HUES48 (cell line): ENCODE data around the gene LDAH.
A peak's percentile ranks its signal among the peaks of the same experiment; 100 is the strongest.

ENCODE experiments used
- H3K27ac ChIP-seq: one replicate; pipeline ENCODE4 v1.7.0; 2013; ENCODE audit warnings: low read depth, low read length, inconsistent platforms
- H3K27me3 ChIP-seq: 2 replicates; pipeline ENCODE4 v1.6.1; 2013; ENCODE audit warnings: mild to moderate bottlenecking, low read length; ENCODE audit not compliant: control insufficient read depth, insufficient read depth
- H3K36me3 ChIP-seq: 2 replicates; pipeline ENCODE4 v1.6.1; 2013; ENCODE audit warnings: low read length; ENCODE audit not compliant: control insufficient read depth, insufficient read depth
- H3K4me1 ChIP-seq: 2 replicates; pipeline ENCODE4 v1.6.1; 2013; ENCODE audit warnings: mild to moderate bottlenecking, low read length; ENCODE audit not compliant: control insufficient read depth, insufficient read depth
- H3K4me3 ChIP-seq: 2 replicates; pipeline ENCODE4 v1.5.1; 2013; ENCODE audit warnings: mild to moderate bottlenecking, low read depth, low read length
- H3K9ac ChIP-seq: 2 replicates; pipeline ENCODE4 v1.6.1; 2013; ENCODE audit warnings: mild to moderate bottlenecking, low read depth, low read length, moderate library complexity
- H3K9me3 ChIP-seq: 2 replicates; pipeline ENCODE4 v1.6.1; 2013; ENCODE audit warnings: low read length; ENCODE audit not compliant: control insufficient read depth, insufficient read depth

Gene LDAH

GRCh38 chr2:20747317-20747716 lies 75.6 kb downstream of the LDAH start:
- Histone ChIP-seq H3K27ac (no peak overlapping the region), H3K36me3 (no peaks in the 10 kb centered on the region), H3K9me3 (no peaks in the 10 kb centered on the region), H3K27me3 (no peaks in the 10 kb centered on the region), H3K9ac (no peak overlapping the region), H3K4me1 (no peaks in the 10 kb centered on the region), H3K4me3 (no peak overlapping the region)

DNA sequence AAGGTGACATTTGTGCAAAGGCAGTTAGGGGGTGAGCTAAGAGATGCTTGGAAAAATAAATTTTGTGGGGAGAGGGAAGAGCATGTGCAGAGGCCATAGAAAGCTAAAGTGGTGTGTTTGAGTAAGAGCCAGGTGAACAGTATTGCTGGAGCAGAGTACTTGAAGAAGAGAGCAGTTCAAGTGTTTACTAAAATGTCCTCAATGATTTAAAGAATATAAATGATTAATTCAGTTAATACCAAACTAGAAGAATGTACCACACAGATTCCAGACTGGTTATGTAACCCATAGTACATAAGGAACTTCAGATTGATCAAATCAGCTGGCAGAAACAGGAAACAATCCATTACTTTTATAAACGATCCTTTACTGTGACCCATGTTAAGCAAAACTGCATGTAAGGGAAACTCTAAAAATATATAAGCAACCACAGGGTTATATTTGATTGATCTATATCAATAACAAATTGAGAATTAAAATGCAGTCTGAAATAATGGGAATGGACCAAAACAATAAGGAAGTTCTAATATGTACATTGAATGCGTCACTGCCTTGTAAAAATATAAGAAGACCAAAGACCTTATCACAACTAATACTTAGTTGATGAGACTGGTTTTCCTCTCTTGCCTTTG lies 76.9 kb downstream of the LDAH start:
- Histone ChIP-seq H3K9ac (no peak overlapping the region), H3K27me3 (no peaks in the 10 kb centered on the region), H3K4me3 (no peak overlapping the region), H3K9me3 (no peaks in the 10 kb centered on the region), H3K27ac (no peak overlapping the region), H3K36me3 (no peaks in the 10 kb centered on the region), H3K4me1 (no peaks in the 10 kb centered on the region)

GRCh38 chr2:20744366-20745335 lies 78.2 kb downstream of the LDAH start:
- Histone ChIP-seq H3K4me1 (no peaks in the 10 kb centered on the region), H3K27me3 (no peaks in the 10 kb centered on the region), H3K9ac (no peak overlapping the region), H3K27ac (no peak overlapping the region), H3K36me3 (no peaks in the 10 kb centered on the region), H3K4me3 (no peak overlapping the region), H3K9me3 (no peaks in the 10 kb centered on the region)

DNA sequence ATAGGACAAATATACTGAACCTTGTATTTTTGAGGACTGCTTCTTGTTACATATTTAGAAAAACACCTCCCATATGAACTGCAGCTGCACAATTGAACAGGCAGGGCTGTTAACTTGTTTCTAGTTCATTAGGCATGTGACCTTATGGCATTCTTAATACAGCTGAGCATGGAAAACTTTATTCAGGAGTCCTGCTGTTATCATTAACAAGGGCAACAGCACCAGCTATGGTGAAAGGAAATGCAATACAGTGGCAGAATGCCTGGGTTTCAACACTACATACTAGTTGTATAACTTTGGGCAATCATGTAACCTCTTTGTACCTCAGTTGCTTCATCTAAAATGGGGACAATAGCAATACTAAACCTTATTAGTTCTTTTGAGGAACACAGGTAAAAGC lies 84.1 kb downstream of the LDAH start:
- Histone ChIP-seq H3K4me1 (peaks cover 3% of the 10 kb centered on the region; the same call in 1 of the 2 replicates), H3K9me3 (no peaks in the 10 kb centered on the region), H3K9ac (no peak overlapping the region), H3K4me3 (no peak overlapping the region), H3K27ac (no peak overlapping the region), H3K36me3 (peaks cover 4% of the 10 kb centered on the region; the same call in 1 of the 2 replicates), H3K27me3 (no peaks in the 10 kb centered on the region)

DNA sequence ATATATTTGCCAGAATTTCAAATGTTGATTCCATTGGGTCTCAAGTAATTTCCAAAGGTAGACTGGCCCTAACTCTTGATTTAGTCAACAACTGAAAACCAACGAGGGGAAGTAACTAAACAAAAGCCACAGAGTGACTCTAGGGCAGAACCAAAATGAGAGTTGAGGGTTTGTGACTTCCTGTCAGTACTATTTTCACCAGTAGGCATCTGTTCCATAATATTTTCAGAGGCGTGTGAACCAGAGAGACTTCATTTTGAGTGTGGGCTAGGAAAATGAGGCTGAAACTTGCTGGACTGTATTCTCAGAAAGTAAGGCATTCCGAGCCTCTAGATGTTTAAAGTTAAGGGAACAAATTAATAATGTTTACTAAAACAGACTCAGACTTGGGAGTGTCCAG lies 85.4 kb downstream of the LDAH start:
- Histone ChIP-seq H3K36me3 (peaks cover 4% of the 10 kb centered on the region; the same call in 1 of the 2 replicates), H3K9me3 (no peaks in the 10 kb centered on the region)

GRCh38 chr2:20728114-20728758 lies 94.7 kb downstream of the LDAH start:
- Histone ChIP-seq H3K36me3 (peaks cover 5% of the 10 kb centered on the region; the same call in 1 of the 2 replicates), H3K4me1 (peaks cover 4% of the 10 kb centered on the region; the same call in 1 of the 2 replicates), H3K9me3 (no peaks in the 10 kb centered on the region), H3K27me3 (no peaks in the 10 kb centered on the region), H3K9ac (no peak overlapping the region), H3K27ac (peak overlapping the region; percentile 36), H3K4me3 (no peak overlapping the region)

More for the DNA sequence above, 85.4 kb downstream of the LDAH start:
- no peak overlapping the region for H3K4me3 ChIP-seq
- no peak overlapping the region for H3K9ac ChIP-seq
- H3K27me3 ChIP-seq = no peaks in the 10 kb centered on the region
- H3K4me1 ChIP-seq = peaks cover 3% of the 10 kb centered on the region; the same call in 1 of the 2 replicates
- no peak overlapping the region for H3K27ac ChIP-seq

DNA sequence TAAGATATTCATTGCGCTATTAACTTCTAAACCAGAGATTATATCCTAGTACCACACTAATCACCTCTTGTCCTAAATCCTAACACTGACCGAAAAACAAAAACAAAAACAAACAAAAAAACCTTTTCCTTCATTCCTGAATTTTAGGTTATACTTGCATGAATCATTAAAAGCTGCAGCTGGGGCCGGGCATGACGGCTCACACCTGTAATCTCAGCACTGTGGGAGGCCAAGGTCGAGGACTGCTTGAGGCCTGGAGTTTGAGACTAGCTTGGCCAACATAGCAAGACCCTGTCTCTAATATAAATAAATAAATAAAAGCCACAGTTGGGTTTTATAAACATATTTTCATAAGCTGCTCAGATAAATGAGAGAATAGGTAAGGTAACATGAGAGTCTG lies 96.0 kb downstream of the LDAH start:
- Histone ChIP-seq H3K4me1 (peaks cover 4% of the 10 kb centered on the region; the same call in 1 of the 2 replicates), H3K9me3 (no peaks in the 10 kb centered on the region), H3K36me3 (peaks cover 5% of the 10 kb centered on the region; the same call in 1 of the 2 replicates), H3K27ac (no peak overlapping the region), H3K9ac (no peak overlapping the region), H3K4me3 (no peak overlapping the region), H3K27me3 (no peaks in the 10 kb centered on the region)

GRCh38 chr2:20725782-20726181 lies 97.1 kb downstream of the LDAH start:
- Histone ChIP-seq H3K9ac (no peak overlapping the region), H3K36me3 (peaks cover 5% of the 10 kb centered on the region; the same call in 1 of the 2 replicates), H3K4me1 (peaks cover 4% of the 10 kb centered on the region; the same call in 1 of the 2 replicates), H3K27ac (no peak overlapping the region), H3K9me3 (no peaks in the 10 kb centered on the region), H3K4me3 (no peak overlapping the region), H3K27me3 (no peaks in the 10 kb centered on the region)

DNA sequence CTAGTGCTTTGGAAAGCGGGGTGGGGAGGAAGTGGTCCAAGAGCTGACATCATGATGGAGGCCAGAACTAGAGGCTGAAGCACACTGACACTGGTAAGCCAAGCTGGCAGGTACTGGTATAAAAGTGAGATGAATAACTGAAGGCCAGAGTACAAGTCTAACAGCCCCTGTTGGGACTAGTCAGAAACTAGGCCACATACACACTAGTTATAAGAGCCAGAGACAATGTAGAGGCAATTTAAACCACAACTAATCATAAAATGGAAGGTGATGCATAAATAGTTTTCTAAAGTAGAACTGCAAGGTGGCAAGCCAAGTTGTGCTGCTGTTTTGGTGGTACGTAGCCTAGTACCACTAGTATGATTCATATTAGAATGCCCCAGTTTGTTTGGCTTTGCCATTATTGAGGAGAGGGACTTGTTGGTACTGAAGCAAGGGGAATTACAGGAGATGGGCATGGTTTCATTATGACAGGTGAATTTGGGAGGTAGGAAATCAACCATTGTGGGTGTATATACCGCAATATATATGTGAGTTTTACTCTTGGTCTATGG lies 98.3 kb downstream of the LDAH start:
- H3K27me3 ChIP-seq = no peaks in the 10 kb centered on the region
- no peak overlapping the region for H3K27ac ChIP-seq
- no peaks in the 10 kb centered on the region for H3K9me3 ChIP-seq
- H3K4me1 ChIP-seq = peaks cover 4% of the 10 kb centered on the region; the same call in 1 of the 2 replicates
- H3K9ac ChIP-seq = no peak overlapping the region
- H3K4me3 ChIP-seq = no peak overlapping the region
- H3K36me3 ChIP-seq = peaks cover 5% of the 10 kb centered on the region; the same call in 1 of the 2 replicates

- Histone ChIP-seq H3K4me3 (no peak overlapping the region), H3K9me3 (no peaks in the 10 kb centered on the region), H3K27ac (no peak overlapping the region), H3K4me1 (peaks cover 4% of the 10 kb centered on the region; the same call in 1 of the 2 replicates), H3K27me3 (no peaks in the 10 kb centered on the region), H3K9ac (no peak overlapping the region), H3K36me3 (peaks cover 5% of the 10 kb centered on the region; the same call in 1 of the 2 replicates)
These were observed 99.4 kb downstream of the LDAH start for GRCh38 chr2:20723543-20723942.
